Hepatocyte (in vitro differentiated cells): ENCODE measurements around the gene PGGHG. TPM values are rescaled to one million over a fixed set of nuclear protein-coding genes. Genes with fewer than 3 reads are reported as not detected.

Experiments
- DNase-seq: peaks from one replicate; pipeline ENCODE4 v3.0.0-alpha.2; 2016; ENCODE audit warnings: low spot score
- H2AFZ ChIP-seq: fragments of 200-600 bp; sonication (generic); 2 replicates; pipeline ENCODE4 v1.6.0; 2016; ENCODE audit warnings: antibody characterized with exemption, mild to moderate bottlenecking
- H3K27ac ChIP-seq: fragments of 200-600 bp; sonication (generic); 2 replicates; pipeline ENCODE4 v1.5.1; 2016; ENCODE audit warnings: mild to moderate bottlenecking
- H3K27me3 ChIP-seq: fragments of 200-600 bp; sonication (generic); 2 replicates; pipeline ENCODE4 v1.6.1; 2016
- H3K36me3 ChIP-seq: fragments of 200-600 bp; sonication (generic); replicated peaks from 2 replicates; pipeline ENCODE4 v1.5.1; 2016; ENCODE audit warnings: low read depth; ENCODE audit not compliant: insufficient read depth
- H3K4me1 ChIP-seq: fragments of 200-600 bp; sonication (generic); 2 replicates; pipeline ENCODE4 v1.5.1; 2016; ENCODE audit warnings: mild to moderate bottlenecking, moderate library complexity; ENCODE audit not compliant: insufficient read depth
- H3K4me2 ChIP-seq: fragments of 200-600 bp; sonication (generic); 2 replicates; pipeline ENCODE4 v1.6.0; 2016
- H3K4me3 ChIP-seq: fragments of 200-600 bp; sonication (generic); 2 replicates; pipeline ENCODE4 v1.5.1; 2016; ENCODE audit warnings: mild to moderate bottlenecking
- H3K79me2 ChIP-seq: fragments of 200-600 bp; sonication (generic); 2 replicates; pipeline ENCODE4 v1.6.0; 2017; ENCODE audit warnings: mild to moderate bottlenecking
- H3K9me2 ChIP-seq: fragments of 200-600 bp; sonication (generic); replicated peaks from 2 replicates; pipeline ENCODE4 v1.6.0; 2017; ENCODE audit warnings: mild to moderate bottlenecking; ENCODE audit not compliant: insufficient read depth
- H3K9me3 ChIP-seq: fragments of 200-600 bp; sonication (generic); 2 replicates; pipeline ENCODE4 v1.5.1; 2016; ENCODE audit warnings: low read depth, mild to moderate bottlenecking
- H4K20me1 ChIP-seq: fragments of 200-600 bp; sonication (generic); 2 replicates; pipeline ENCODE4 v1.6.0; 2016; ENCODE audit warnings: mild to moderate bottlenecking; ENCODE audit not compliant: insufficient read depth, poor library complexity, severe bottlenecking
- EZH2 ChIP-seq: fragments of 200-600 bp; sonication (generic); IDR thresholded peaks from 2 replicates; pipeline ENCODE4 v1.6.1; 2016; ENCODE audit warnings: antibody characterized with exemption, mild to moderate bottlenecking, borderline replicate concordance
- EZH2phosphoT487 ChIP-seq: fragments of 200-600 bp; sonication (generic); IDR thresholded peaks from one replicate; pipeline ENCODE4 v1.6.1; 2018; ENCODE audit warnings: antibody characterized with exemption, mild to moderate bottlenecking, low read depth, moderate library complexity; ENCODE audit not compliant: unreplicated experiment, severe bottlenecking
- WGBS: methylation state at CpG from one replicate; pipeline ENCODE4 v1.1.6; 2016; ENCODE audit warnings: low lambda C conversion rate; ENCODE audit errors: missing lambda C conversion rate; 5-methylcytosine and 5-hydroxymethylcytosine counted together
- polyA plus RNA-seq: library from polyadenylated mRNA; unstranded; fragments of >200 nt; fragmentation: Nextera tagmentation; extraction: Ambion mirVana; gene quantifications from 2 replicates; pipeline ENCODE4 v1.2.1, GENCODE V29; 2016
- small RNA-seq: library from RNA; depleted of rRNA; stranded (forward); fragments of <200 nt; gene quantifications from one replicate; pipeline ENCODE3, GENCODE V24; 2014
- total RNA-seq: library from RNA; depleted of rRNA; stranded (reverse); fragments of >200 nt; gene quantifications from 2 replicates; pipeline ENCODE4 v1.2.3, GENCODE V29; 2014
- TF ChIP-seq, protein P1 (sequence below): fragments of 200-600 bp; sonication (generic); IDR thresholded peaks from 2 replicates; pipeline ENCODE4 v1.5.1; 2016; ENCODE audit warnings: antibody characterized with exemption, mild to moderate bottlenecking; ENCODE audit not compliant: poor library complexity

The PGGHG gene
- total and polyA plus RNA-seq, 2 experiments from 2014 or later: 19.2 to 27.9 TPM

- Histone ChIP-seq H4K20me1 (no peaks in the 10 kb centered on the region), H2AFZ (no peak overlapping the region), H3K4me2 (no peak overlapping the region), H3K27ac (no peak overlapping the region), H3K4me3 (no peak overlapping the region), H3K9me3 (no peaks in the 10 kb centered on the region), H3K36me3 (no peaks in the 10 kb centered on the region), H3K27me3 (no peaks in the 10 kb centered on the region), H3K79me2 (no peaks in the 10 kb centered on the region), H3K9me2 (no peaks in the 10 kb centered on the region), H3K4me1 (no peaks in the 10 kb centered on the region)
- no peak for DNase-seq
- 78% methylated on average over 3 of the region's 3 CpGs for WGBS
- TF ChIP-seq EZH2phosphoT487: no peak
- TF ChIP-seq EZH2: no peak
- TF ChIP-seq, protein P1, sequence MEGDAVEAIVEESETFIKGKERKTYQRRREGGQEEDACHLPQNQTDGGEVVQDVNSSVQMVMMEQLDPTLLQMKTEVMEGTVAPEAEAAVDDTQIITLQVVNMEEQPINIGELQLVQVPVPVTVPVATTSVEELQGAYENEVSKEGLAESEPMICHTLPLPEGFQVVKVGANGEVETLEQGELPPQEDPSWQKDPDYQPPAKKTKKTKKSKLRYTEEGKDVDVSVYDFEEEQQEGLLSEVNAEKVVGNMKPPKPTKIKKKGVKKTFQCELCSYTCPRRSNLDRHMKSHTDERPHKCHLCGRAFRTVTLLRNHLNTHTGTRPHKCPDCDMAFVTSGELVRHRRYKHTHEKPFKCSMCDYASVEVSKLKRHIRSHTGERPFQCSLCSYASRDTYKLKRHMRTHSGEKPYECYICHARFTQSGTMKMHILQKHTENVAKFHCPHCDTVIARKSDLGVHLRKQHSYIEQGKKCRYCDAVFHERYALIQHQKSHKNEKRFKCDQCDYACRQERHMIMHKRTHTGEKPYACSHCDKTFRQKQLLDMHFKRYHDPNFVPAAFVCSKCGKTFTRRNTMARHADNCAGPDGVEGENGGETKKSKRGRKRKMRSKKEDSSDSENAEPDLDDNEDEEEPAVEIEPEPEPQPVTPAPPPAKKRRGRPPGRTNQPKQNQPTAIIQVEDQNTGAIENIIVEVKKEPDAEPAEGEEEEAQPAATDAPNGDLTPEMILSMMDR: no peak
These were observed 53.4 kb downstream of the PGGHG start for GRCh38 chr11:342328-342727.

- WGBS: 93% methylated on average over 11 of the region's 11 CpGs
- H3K4me3 ChIP-seq: no peak overlapping the region
These were observed 56.1 kb downstream of the PGGHG start for GRCh38 chr11:344836-345578.

More at GRCh38 chr11:344836-345578, 56.1 kb downstream of the PGGHG start:
- Histone ChIP-seq H3K27me3 (no peaks in the 10 kb centered on the region), H3K4me1 (no peaks in the 10 kb centered on the region), H3K79me2 (no peaks in the 10 kb centered on the region), H3K27ac (no peak overlapping the region), H3K4me2 (no peak overlapping the region), H2AFZ (no peak overlapping the region), H4K20me1 (no peaks in the 10 kb centered on the region), H3K36me3 (no peaks in the 10 kb centered on the region), H3K9me2 (no peaks in the 10 kb centered on the region), H3K9me3 (no peaks in the 10 kb centered on the region)
- TF ChIP-seq, protein P1: no peak
- TF ChIP-seq EZH2 (no peak), EZH2phosphoT487 (no peak)
- no peak for DNase-seq

Small RNA genes within 50 kb of the gene (small RNA-seq; reads per million reads assigned to genes)
- not detected for gene AC136475.6

Other genes starting within 250 kb of the PGGHG start
- gene SCGB1C1, start 96.0 kb upstream of the PGGHG start, total RNA-seq: not detected in 2 replicates
- not detected in 2 replicates for gene SCGB1C1, start 96.0 kb upstream of the PGGHG start, polyA plus RNA-seq
- 28.6 and 33.9 TPM in 2 replicates for gene BET1L, start 81.7 kb upstream of the PGGHG start, total RNA-seq
- 70.5 and 76.6 TPM in 2 replicates for gene BET1L, start 81.7 kb upstream of the PGGHG start, polyA plus RNA-seq
- gene RIC8A, start 81.4 kb upstream of the PGGHG start, total RNA-seq: 75.6 and 115 TPM in 2 replicates
- gene RIC8A, start 81.4 kb upstream of the PGGHG start, polyA plus RNA-seq: 81.0 and 82.1 TPM in 2 replicates
- gene SIRT3, start 52.8 kb upstream of the PGGHG start, total RNA-seq: 11.2 and 15.5 TPM in 2 replicates
- gene SIRT3, start 52.8 kb upstream of the PGGHG start, polyA plus RNA-seq: 23.4 and 27.4 TPM in 2 replicates
- gene PSMD13, start 52.1 kb upstream of the PGGHG start, total RNA-seq: 80.8 and 91.8 TPM in 2 replicates
- gene PSMD13, start 52.1 kb upstream of the PGGHG start, polyA plus RNA-seq: 125 and 146 TPM in 2 replicates
- not detected in 2 replicates for gene NLRP6, start 10.7 kb upstream of the PGGHG start, total RNA-seq
- gene NLRP6, start 10.7 kb upstream of the PGGHG start, polyA plus RNA-seq: 1.4 TPM in 1 of 2 replicates, not detected in the other
- gene IFITM5, start 10.4 kb downstream of the PGGHG start, total RNA-seq: not detected in 2 replicates
- 0.36 TPM in 1 of 2 replicates, not detected in the other for gene IFITM5, start 10.4 kb downstream of the PGGHG start, polyA plus RNA-seq
- 59.2 and 74.6 TPM in 2 replicates for gene IFITM2, start 18.7 kb downstream of the PGGHG start, total RNA-seq
- gene IFITM2, start 18.7 kb downstream of the PGGHG start, polyA plus RNA-seq: 504 and 535 TPM in 2 replicates
- 98.0 and 98.9 TPM in 2 replicates for gene IFITM1, start 24.9 kb downstream of the PGGHG start, total RNA-seq
- 159 and 201 TPM in 2 replicates for gene IFITM1, start 24.9 kb downstream of the PGGHG start, polyA plus RNA-seq
- gene IFITM3, start 31.7 kb downstream of the PGGHG start, total RNA-seq: 166 and 182 TPM in 2 replicates
- gene IFITM3, start 31.7 kb downstream of the PGGHG start, polyA plus RNA-seq: 2,035 and 2,121 TPM in 2 replicates
- 27.8 and 38.8 TPM in 2 replicates for gene B4GALNT4, start 80.4 kb downstream of the PGGHG start, total RNA-seq
- gene B4GALNT4, start 80.4 kb downstream of the PGGHG start, polyA plus RNA-seq: 30.0 and 44.6 TPM in 2 replicates
- 55.6 and 62.1 TPM in 2 replicates for gene PKP3, start 105.1 kb downstream of the PGGHG start, total RNA-seq
- 89.5 and 91.3 TPM in 2 replicates for gene PKP3, start 105.1 kb downstream of the PGGHG start, polyA plus RNA-seq
- 42.4 and 52.1 TPM in 2 replicates for gene SIGIRR, start 125.9 kb downstream of the PGGHG start, total RNA-seq
- 77.4 and 85.3 TPM in 2 replicates for gene SIGIRR, start 125.9 kb downstream of the PGGHG start, polyA plus RNA-seq
- 19.5 and 21.2 TPM in 2 replicates for gene ANO9, start 152.9 kb downstream of the PGGHG start, total RNA-seq
- 34.9 and 35.7 TPM in 2 replicates for gene ANO9, start 152.9 kb downstream of the PGGHG start, polyA plus RNA-seq
- gene PTDSS2, start 161.2 kb downstream of the PGGHG start, total RNA-seq: 29.7 and 31.5 TPM in 2 replicates
- gene PTDSS2, start 161.2 kb downstream of the PGGHG start, polyA plus RNA-seq: 50.6 and 50.8 TPM in 2 replicates
- 87.5 and 105 TPM in 2 replicates for gene RNH1, start 218.1 kb downstream of the PGGHG start, total RNA-seq
- gene RNH1, start 218.1 kb downstream of the PGGHG start, polyA plus RNA-seq: 199 and 200 TPM in 2 replicates
- 19.3 and 28.4 TPM in 2 replicates for gene HRAS, start 246.4 kb downstream of the PGGHG start, total RNA-seq
- gene HRAS, start 246.4 kb downstream of the PGGHG start, polyA plus RNA-seq: 57.9 and 84.0 TPM in 2 replicates
- 0.64 and 1.6 TPM in 2 replicates for gene LRRC56, start 248.4 kb downstream of the PGGHG start, total RNA-seq
- gene LRRC56, start 248.4 kb downstream of the PGGHG start, polyA plus RNA-seq: 0.40 and 1.2 TPM in 2 replicates